Hematopoietic multipotent progenitor cell treated with erythropoietin and hydrocortisone succinate and interleukin-3 and kit ligand, for 4 days (in vitro differentiated cells): ENCODE measurements around the gene LGALS4.
"Not testable (repeated sequence)": the region's sequence is repeated elsewhere in the genome, so short reads cannot be mapped to it uniquely, and the experiment has no call there.

Experiments
- DNase-seq: peaks from one replicate; pipeline ENCODE4 v3.0.0-alpha.2; 2015

LGALS4 gene

DNA sequence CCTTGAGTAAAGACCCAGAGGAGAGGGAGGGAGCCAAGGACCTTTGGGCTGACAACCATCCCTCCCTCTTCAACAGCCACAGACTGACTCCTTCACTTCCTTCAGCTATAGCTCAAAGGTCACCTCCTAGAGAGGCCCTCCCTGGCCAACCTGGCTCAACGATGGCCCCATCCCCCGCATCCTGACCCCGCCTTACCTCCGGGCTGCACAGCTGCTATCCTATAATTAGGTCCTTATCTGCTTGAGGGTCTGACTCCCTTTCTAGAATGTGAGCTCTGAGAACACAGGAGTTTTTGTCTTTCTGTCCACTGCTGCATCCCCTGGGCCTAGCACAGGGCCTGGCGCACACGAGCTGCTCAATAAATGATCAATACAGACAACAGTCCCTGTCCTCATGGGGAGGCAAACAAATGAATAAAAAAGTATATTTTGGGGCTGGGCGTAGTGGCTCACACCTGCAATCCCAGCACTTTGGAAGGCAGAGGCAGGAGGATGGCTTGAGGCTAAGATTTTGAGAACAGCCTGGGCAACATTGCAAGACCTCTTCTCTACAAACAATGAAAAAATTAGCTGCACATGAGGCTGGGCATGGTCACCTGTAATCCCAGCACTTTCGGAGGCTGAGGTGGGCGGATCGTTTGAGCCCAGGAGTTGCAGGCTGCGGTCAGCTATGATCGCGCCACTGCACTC, 6.6 kb upstream of the LGALS4 start:
- DNase-seq = no peak

- DNase-seq = no peak
Observed at GRCh38 chr19:38817081-38817480, 4.3 kb upstream of the LGALS4 start.

GRCh38 chr19:38816131-38816750, 3.5 kb upstream of the LGALS4 start:
- no peak for DNase-seq

DNA sequence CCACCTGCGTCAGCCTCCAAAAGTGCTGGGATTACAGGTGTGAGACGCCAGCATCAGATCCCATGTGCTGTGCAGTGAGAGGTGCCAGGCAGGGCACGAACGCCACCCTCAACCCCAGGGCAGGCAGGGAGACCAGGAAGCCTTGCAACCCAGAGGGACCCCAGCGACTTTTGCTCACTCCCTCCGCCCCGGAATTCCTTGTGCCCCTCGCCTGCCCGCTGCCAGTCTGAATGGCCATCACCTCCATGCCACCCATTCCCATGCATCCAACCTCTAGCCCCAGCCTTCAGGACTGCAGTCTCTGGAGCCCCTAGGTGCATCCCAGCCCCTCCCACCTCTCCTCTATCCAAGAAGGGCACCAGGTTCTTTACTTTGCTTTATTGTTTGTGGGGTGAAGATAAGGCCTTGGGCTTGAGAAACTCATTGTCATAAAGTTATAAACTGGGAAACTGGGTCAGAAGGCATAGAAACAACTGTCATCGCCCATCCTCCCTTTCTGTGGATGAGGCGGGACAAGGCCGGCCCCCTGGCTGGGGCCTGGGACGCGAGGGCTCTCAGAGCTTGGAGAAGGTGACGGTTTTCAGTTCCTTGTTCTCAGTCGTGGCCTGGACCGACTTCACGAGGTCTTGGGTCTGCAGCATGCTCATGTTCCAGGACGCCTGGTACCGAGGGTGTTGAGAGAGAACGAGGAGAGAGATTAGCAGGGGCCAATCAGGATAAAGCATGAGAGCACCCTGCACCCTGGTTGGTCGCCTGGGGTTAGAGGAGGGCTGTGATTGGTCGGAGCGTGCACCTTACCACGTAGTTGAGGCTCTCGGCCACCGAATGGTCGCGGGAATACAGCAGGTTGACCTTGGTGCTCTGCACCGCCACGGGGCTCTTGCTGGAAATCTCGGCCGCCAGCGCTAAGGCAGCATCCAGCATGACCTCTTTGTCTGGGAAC, 2.6 kb upstream of the LGALS4 start:
- no peak for DNase-seq

DNA sequence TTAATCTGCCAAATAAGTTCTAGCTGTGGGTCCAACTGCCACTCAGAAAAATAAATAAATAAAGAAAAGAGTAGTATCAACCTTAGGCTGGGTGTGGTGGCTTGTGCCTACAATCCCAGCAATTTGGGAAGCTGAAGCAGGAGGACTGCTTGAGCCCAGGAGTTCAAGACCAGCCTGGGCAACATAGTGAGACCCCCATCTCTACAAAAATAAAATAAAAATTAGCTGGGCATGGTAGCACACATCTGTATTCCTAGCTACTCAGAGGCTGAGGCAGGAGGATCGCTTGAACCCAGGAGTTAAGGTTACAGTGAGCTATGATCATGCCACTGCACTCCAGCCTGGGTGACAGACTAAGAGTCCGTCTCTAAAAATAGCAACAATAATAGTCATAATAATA, 1.2 kb upstream of the LGALS4 start:
- DNase-seq = not testable (repeated sequence)

DNA sequence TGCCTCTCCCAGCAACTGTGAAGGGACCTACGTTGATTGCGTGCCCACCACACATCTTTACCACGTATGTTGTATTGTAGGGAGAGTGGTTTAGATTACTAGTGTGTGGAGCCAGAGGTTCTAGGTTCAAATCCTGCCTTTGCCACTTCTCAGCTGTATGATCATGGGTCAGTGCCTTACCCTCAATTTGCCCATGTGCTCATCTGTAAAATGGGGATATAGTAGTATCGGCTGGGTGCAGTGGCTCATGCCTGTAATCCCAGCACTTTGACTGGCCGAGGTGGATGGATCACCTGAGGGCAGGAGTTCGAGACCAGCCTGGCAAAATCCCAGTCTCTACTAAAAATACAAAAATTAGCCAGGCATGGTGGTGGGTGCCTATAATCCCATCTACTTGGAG, 578 bp upstream of the LGALS4 start:
- DNase-seq = no peak

DNA sequence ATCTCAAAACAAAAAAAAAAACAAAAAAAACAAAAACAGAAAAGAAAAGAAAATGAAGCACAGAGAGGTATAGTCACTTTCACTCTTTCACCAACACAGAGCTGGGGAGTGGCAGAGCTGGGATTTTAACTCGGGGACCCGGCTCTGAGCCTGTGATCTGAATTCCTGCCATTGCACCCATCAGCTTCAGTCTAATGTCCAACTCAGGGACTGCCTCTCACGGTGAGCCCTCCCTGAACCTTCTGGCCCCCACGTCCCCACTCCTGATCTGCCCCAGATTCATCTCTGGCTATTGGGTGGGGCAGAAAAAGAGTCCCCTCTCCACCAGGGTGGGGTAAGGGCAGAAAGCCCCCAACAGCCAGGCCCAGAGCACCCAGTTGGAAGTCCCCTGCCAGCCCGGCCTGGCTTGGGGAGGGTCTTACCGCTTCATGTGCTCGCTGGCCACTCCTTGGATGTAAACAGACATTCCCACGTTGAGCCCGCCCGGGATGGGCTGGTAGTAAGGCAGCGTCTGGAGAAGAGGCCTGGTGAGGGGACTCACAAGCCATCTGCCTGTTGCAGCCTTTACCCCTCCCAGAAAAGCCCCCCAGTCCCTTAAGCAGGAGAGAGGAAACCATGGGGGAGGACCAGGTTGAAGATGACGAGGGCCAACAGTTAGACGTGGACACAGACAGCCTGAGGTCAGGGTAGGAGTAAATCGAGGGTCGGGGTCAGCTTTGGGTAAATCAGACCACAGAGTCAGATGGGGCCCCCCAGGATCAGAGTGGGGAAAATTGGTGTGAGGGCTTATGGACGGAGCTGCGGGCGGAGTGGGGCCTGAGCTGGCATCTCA, 520 bp downstream of the LGALS4 start:
- no peak for DNase-seq

GRCh38 chr19:38809592-38810252, 3.0 kb downstream of the LGALS4 start:
- no peak for DNase-seq

GRCh38 chr19:38808741-38809140, 4.0 kb downstream of the LGALS4 start:
- DNase-seq = no peak

GRCh38 chr19:38807374-38808098, 5.2 kb downstream of the LGALS4 start:
- not testable (repeated sequence) for DNase-seq

DNA sequence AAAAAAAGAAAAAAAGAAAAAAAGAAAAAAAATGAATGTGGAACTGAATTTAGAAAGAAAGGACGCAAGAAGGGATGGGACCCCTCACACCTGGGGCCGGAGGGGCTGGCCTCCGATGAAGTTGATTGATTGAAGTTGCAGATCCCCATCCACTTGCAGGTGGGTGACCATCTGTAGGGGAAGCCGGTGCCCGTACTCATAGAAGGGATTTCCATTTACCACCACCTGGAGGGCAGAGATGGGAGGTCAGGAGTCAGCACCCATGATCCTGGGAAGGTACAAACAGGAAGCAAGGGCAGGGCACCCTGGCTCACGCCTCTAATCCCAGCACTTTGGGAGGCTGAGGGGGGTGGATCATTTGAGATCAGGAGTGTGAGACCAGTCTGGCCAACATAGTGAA, 6.4 kb downstream of the LGALS4 start:
- DNase-seq = no peak

DNA sequence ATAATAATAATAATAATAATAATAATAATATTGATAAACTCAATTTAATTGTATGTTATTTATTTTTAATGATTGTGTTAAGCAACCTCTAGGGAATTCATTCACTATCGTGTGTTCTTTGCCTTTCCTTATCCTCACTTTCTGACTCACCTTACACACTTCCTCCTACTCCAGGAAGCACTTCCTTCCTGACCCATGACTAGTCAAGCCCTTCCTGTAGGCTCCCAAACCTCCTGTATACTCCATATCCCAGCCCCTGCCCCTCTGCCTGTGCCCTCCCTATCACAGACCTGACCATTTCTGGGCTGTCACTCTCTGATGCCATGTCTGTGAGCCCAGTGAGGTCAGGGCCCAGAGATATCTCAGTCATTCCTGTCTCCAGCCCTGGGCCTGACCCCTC, 7.6 kb downstream of the LGALS4 start:
- no peak for DNase-seq

DNA sequence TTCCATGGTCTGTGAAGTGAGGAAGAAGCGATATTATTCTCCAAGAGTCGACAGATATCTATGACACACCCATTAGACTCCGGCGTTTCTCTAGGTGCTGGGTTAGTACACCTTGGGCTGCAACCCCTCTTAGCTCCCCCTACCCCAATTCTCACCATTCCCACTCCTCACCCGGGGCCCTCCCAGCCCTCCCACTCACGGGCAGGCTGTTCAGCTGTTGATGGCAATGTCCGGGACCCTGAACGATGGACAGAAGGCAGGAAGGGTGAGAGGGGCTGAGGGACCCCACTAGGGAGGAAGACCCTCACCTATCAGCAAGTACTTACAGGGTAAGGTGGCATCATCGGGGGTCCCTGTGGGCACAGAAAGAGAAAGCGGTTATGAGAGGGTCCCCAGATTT, 9.2 kb downstream of the LGALS4 start:
- DNase-seq = no peak

DNA sequence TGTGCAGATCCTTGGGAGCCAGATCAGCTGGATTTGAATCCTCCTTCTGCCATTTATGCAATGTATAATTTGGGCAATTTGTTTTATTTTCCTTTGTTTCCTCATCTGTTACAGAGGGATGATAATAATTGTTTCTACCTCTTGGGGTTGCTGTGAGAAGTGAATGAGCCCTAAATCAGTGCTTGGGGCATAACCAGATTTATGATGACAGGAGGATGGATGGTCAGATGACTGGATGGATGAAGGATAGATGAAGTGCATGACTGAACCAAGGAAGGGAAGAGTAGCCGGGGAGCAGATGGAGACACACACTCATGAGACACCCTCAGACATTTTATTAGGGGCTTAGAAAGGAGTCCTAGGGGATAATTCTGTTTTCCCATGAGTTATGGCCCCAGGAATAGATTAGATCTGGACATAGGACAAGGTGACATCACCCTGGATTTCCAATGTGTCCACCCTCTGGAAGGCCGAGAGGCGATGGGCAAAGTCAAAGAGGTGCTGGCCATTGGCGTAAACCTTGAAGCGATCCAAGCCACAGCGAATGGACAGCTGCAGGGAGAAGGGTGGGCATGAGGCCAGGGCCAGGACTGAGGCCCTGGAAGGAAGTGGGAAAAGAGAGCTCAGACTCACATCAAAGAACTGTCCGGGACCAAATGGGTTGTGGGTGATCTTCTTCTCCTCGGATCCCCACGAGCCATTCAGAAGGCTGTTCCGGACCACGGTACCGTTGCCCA, 11.2 kb downstream of the LGALS4 start:
- no peak for DNase-seq

DNA sequence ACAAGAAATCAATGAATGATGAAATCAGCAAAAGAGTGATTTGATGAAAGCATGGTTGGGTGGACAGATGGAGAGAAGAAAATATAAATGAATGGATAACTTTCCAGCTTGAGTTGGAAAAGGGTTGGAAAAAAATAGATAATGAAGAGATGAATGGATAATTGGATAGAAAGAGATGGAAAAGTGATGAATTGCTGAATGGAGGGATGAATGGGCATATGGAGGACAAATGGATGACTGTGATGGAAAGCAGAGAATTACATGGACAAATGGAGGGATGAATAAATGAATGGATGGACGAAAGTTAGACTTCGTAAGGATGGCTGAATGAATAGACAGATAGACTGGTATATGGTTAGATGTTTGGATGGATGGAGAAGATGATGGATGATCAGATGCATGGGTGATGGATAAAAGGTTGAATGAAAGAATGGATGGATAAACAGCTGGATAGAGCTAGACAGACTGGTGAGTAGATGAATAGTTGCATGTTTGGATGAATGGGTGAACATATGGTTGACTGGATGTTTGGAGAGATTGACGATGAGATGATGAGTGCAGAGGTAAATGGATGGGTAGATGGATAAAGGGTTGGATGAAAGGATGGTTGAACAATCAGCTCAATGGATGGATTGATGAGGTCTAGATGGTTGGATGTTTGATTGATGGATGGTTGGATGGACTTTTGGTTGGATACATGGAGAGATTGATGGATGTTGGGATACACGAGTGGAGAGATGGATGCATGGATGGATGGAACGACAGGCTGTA, 12.0 kb downstream of the LGALS4 start:
- DNase-seq = no peak

- DNase-seq = no peak
Observed at GRCh38 chr19:38799104-38799503, 13.6 kb downstream of the LGALS4 start.

DNA sequence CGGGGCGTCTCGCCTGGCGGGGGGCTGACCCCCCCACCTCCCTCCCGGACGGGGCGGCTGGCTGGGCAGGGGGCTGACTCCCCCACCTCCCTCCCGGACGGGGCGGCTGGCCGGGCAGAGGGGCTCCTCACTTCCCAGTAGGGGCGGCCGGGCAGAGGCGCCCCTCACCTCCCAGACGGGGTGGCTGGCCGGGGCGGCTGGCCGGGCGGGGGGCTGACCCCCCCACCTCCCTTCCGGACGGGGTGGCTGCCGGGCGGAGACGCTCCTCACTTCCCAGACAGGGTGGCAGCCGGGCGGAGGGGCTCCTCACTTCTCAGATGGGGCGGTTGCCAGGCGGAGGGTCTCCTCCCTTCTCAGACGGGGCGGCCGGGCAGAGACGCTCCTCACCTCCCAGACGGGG, 15.0 kb downstream of the LGALS4 start:
- not testable (repeated sequence) for DNase-seq

DNA sequence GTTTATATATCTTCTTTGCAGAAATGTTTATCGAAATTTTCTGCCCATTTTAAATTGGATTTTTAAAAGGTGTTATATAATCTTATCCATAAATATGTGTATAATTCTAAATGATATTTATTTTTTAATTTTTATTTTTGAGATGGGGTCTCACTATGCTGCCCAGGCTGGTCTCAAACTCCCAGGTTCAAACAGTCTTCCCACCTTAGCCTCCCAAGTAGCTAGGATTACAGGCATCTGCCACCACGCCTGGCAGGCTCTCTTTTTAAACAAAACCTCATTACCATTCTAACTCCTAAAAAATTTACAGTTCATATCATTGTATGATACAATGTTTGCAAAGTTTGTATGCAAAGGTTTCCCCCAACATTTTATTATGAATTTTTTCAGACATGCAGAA, 16.6 kb downstream of the LGALS4 start:
- no peak for DNase-seq

- DNase-seq = no peak
Observed at GRCh38 chr19:38795549-38795948, 17.2 kb downstream of the LGALS4 start.

GRCh38 chr19:38793671-38794070, 19.1 kb downstream of the LGALS4 start:
- no peak for DNase-seq
